RPMI7951 (cell line): Measurements from ENCODE around the gene GRIP2. TPM values are rescaled to one million over a fixed set of nuclear protein-coding genes. Genes with fewer than 3 reads are reported as not detected.

Experiments
- DNase-seq: peaks from one replicate; pipeline ENCODE4 v3.0.0-alpha.2; 2012; ENCODE audit warnings: low read depth
- total RNA-seq: library from RNA; depleted of rRNA; stranded (reverse); fragments of >200 nt; shearing (Covaris generic); gene quantifications from 2 replicates; pipeline ENCODE4 v1.2.3, GENCODE V29; 2014

GRIP2 gene
- total RNA-seq, 1 experiment from 2014 or later: under 0.01 TPM

DNA sequence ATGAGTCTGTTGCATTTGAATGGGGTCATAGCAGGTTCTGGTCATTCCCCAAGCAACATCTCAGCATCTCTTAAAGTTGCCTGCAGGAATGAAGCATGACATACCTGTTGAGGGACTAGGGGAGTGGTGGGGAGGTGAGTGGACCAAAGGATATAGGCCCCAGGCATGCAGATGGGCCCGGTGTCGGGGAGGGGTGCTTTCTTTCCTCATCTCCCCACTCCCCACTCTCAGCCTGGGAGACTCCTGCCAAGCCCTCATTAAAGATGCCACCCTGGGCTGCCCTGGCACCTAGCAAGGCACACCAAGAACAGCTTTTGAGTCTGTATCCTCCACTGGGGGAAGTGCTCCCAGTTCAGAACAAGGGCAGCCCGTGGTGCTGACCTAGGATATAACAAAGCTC is 54.2 kb downstream of the GRIP2 start:
- DNase-seq: no peak

GRCh38 chr3:14484741-14485140 is 55.4 kb downstream of the GRIP2 start:
- no peak for DNase-seq

DNA sequence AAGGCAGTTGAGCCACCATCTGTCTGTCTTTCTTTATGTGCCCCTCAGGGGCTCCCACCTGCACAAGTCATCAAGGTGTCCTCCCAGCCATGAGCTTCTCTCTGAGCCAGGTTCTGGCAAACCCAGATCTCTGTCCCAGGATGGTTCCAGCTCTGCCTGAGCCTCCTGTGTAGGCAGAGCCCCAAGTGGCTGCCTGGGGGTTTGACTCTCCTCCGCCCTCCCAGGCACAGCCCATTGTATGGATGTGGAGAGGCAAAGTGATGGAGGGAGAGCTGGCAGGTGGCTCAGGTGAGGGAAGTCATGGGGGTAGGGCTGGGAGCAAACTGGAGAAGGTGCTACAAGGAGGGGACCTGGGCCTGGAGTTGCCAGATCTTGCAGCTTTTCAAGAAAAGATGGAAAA is 56.9 kb downstream of the GRIP2 start:
- no peak for DNase-seq

DNA sequence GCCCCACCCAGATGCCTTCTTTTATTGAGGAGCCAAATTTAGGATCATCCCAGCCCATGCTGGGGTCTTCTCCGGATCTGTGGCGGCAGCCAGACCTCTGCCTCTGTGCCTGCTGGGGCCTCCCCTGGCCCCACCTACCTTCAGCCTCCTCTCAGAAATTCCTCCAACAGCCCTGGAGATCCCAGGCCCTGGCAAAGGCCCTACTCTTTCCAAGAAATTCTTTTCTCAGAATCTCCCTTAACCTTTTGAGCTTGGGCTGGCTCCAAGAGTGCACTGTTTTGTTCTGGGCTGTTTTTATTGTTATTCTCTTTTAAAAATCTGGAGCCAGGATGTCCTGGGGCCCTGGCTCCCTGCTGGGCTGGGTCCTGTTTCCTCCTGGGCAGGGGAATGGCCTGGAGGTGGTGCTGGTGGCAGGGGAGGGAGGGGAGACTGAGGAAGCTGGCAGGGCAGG is 57.8 kb downstream of the GRIP2 start:
- DNase-seq: no peak

DNA sequence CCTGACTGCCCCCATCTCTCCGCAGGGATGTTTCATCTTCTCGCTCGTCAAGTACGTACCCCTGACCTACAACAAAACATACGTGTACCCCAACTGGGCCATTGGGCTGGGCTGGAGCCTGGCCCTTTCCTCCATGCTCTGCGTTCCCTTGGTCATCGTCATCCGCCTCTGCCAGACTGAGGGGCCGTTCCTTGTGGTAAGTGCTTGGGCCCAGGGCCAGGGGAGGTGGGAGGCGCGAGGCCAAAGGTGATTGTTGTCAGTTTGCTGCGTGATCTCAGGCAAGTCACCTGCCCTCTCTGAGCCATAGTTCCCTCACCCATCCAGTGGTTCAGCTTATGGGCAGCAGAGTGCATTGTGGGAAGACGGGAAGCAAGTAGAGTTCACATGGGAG is 58.5 kb downstream of the GRIP2 start:
- DNase-seq: no peak

DNA sequence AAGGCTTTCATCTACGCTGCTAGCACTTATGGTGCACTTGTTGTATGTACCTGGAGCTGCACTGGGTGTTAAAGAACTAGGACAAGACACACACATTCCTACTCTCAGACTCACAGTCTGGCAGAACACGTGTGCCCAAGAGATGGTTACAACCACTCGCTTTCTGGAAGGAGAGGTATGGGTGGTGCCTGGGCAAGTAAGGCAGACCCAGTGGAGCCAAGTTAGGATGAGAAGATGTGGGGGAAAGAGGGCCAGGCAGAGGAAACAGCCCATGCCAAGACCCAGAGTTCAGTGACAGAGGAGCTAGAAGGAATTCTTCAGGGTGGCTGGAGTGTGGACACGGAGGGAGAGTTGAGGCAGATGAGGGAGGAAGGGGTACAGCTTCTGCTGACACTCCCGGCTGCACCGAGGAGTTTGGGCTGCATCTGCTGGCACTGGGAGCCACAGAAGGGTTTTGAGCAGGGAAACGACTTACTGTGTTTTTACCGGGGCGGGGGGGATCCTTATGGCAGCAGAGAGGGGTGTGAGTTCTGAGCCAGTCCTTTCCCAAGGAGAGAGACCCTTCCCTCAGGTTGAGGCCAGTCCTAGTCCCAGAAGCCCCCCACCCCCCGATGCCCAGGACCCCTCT is 59.0 kb downstream of the GRIP2 start:
- DNase-seq: no peak

GRCh38 chr3:14480207-14481017 is 59.7 kb downstream of the GRIP2 start:
- DNase-seq: peak; percentile 40

DNA sequence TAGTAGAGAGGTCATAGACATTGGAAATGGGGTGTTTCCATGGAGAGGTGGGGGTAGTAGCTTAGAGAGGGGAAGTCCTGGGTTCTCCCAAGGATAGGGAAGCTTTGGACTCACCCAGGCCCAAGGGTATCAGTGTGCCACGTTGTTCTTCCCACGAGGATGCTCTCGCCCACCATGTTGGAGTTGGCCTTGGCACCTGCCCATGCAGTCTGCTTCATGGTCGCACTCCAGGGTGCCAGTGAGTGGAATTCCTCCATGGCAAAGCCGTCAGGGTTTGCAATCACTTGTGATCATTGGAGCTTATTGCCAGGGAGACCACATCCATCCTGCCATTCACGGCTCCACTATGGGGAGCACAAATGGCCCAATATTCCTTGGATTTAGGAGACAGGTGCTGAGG is 60.6 kb downstream of the GRIP2 start:
- no peak for DNase-seq

GRCh38 chr3:14478956-14479550 is 61.1 kb downstream of the GRIP2 start:
- DNase-seq: no peak

GRCh38 chr3:14477311-14477935 is 62.7 kb downstream of the GRIP2 start:
- DNase-seq: no peak

GRCh38 chr3:14476583-14477265 is 63.4 kb downstream of the GRIP2 start:
- DNase-seq: no peak

GRCh38 chr3:14475621-14476020 is 64.5 kb downstream of the GRIP2 start:
- peak; percentile 66 for DNase-seq

GRCh38 chr3:14474363-14475081 is 65.6 kb downstream of the GRIP2 start:
- peak; percentile 69 for DNase-seq

DNA sequence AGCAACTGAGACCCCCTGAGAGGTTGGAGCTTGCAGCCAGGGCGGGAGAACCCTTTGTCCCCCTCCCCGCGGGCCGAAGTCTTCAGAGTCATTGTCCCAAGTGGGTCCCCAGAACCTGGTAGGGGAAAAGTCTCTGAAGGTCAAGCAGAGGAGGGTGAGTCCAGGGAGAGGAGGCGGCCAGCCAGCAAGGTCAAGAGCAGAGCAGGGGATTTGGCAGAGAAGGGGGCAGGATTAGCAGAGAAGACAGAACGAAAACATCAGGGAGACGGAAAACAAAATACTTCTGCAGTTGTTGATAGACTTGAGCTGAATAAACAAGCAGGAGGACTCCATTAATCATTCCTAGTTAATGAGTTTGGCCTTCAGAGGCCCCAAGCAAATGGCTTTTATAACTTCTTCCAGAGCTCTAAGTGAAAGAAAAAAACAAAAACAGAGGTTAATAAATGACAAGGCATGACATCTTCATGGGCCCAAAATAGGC is 66.7 kb downstream of the GRIP2 start:
- no peak for DNase-seq

DNA sequence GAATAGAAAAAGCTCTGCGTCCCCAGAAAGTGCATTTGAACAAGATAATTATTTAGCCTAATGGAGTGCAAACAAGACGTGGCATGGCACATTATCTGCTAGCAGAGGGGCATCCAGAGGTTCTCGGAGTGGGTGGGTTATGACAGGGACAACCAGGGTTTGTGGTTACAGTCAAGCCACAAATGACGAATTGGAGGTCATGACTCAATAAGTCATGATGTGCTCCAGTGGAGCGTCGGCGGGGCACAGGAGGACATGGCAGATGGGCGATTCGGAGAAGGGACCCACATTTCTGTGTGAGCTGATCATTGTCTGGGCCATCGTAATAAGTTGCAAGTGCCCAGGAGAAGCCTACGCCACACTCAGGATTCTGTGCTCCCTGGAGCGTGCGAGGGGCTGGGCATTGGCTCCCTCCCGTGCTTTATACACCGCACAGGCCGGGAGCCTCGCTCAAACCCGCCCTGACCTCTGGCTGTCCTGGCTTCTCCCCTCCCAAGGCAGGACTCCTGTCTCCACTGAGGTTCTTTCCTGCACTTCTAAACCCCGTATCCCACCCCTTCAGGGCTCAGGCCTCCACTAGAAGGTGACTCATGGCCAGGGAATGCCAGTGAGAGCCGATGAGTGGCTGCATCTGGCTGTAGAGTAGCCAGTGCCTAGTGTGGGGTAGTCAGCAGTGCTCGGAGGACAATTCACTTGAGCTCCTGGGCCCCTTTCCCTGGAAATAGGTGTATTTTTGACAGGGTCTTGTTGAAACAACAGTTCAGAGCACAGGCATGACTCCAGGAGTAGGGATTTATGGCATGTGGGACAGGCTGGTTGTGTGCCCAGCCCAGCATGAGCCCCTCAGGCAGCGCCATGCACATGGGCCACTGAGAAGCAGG is 67.4 kb downstream of the GRIP2 start:
- peak; percentile 99 for DNase-seq

GRCh38 chr3:14471690-14472089 is 68.5 kb downstream of the GRIP2 start:
- peak; percentile 83 for DNase-seq

DNA sequence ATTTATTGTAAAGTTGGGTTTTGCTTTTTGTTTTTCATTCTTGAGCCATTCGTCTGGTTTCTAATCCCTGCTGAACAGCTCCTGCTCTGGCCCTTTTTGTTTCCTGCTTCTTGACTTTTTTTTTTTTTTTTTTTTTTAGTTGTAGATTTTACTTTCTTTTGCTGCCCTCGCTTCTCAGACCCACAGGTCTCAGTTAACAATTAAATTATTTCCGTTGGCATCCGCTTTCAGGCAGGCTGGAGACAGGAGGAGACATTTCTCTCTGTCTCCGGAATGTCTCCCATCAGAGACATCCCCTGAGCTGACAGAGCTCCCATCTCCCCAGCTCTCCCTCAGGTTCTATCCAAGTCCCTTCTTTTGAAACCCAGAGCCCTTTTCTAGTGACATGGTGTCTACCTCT is 69.1 kb downstream of the GRIP2 start:
- no peak for DNase-seq

DNA sequence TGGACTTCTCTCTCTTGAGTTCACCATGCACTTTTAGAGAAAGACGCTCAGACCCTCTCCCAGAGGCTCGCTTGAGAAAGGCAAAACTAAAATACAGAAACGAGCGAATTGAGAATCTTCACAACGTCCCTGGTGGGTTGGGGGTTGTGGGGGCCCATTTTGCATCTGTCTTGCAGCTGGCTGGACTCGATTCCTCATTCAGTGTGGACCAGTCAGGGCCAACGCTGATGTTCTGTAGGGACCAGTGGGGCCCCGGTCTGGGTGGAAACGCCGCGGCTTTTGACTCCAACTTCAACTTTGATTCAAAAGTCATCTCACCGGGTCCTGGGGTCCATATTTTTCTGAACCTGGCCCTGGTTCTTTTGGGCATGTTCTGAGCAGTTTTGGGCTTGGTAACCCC is 69.7 kb downstream of the GRIP2 start:
- no peak for DNase-seq

GRCh38 chr3:14468621-14468981 is 71.5 kb downstream of the GRIP2 start:
- no peak for DNase-seq
